CD4-positive, alpha-beta T cell treated with Interleukin-6 for 4 hours (primary cell): ENCODE results near the gene AKAP1.

Experiments used
- DNase-seq: peaks from one replicate; pipeline ENCODE4 v3.0.0-alpha.2; 2020; ENCODE audit warnings: mixed read lengths

The AKAP1 gene

DNA sequence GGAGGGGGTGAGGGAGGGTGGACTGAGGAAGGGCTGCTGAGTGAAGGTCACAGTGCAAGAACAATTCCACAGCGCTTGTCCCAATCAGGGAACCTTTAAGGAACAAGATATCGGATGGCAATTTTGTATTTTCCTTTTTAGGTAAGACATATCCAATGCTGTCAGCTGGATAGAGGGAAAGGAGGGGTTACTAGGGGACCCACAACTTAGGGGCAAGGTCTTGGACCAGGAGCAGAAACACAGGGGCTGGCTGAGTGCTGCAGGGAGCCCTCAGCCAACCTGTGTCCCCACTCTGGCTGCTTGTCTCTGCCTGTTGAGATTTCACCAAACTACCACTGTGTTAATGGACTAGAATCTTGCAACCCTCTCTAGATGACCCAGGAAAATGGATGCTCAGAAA, 47.6 kb downstream of the AKAP1 start:
- no peak for DNase-seq

DNA sequence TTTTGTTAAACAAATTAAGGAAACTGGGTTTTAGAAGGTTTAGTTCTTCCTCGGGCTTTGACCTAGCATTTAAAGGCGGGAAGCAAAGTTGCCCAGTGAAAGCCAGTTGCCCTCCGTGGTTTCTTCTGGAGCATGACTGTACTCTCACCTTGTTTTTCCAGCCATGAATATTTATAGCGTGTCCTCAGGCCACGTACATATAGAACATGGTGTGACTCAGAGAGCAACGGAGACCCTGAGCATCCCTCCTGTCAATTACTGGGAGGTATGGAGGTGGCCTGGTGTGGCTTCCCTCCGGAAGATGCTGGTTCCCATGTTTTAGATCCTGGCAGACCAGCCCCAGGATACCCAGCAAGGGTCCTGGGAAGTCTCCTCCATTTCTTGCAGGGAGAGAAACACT, 48.4 kb downstream of the AKAP1 start:
- no peak for DNase-seq

DNA sequence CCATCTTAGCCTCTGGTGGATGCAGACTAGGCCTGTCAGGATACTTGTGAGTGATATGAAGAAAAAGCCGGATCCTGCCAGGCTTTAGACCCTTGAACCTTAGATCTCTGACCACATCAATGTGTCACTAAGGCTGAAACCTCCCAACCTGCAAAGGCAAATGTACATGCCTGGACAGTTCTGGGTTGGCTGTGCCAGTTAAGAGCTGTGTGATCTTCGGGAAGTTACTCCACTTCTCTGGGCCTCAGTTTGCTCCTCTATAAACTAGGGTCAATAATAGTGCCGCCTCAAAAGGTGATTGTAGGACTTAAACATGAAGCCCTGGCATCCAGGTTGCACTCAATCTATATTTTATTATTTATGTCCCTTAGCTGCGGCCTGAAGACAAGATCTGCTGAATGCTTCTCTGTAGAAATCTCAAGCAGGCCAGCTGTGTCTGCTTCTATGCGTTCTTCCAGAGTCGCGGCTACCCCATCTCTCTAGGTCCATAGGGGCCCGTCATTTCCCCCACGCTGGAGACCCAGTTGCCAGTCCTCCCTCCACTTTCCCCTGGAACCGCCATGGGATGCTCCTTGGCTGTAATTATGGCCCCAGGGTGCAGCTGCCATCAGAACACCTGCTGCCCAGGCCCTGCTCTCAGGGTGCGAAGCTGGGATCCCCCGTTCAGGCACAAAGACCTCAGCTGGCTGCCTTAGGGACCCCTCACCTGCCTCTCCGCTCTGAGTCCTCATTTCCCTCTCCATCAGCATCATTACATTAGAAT, 50.2 kb downstream of the AKAP1 start:
- no peak for DNase-seq

DNA sequence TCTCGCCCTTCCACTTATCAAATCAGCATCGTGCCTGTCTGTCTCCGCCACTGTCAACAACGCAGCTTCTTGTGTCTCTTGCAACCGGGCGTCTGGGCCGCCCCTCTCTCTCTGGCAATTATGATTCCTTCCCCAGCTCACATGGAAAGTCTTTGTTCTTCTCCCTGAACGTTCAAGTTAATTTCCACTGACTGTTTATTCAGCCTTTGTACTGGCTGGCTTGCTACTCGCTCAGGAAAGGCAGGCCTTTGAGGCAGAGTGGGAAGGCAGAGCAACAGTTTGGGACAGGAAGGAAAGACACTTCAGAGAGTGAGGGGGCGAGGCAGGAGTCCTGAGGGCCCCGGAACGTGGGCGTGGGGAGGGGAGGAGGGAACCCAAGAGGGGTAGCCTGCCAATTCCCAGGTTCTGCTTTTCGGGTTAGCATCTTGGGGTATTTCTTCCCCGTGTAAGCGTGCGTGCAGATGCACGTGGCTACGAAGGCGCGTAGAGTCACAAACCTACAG, 50.8 kb downstream of the AKAP1 start:
- no peak for DNase-seq

DNA sequence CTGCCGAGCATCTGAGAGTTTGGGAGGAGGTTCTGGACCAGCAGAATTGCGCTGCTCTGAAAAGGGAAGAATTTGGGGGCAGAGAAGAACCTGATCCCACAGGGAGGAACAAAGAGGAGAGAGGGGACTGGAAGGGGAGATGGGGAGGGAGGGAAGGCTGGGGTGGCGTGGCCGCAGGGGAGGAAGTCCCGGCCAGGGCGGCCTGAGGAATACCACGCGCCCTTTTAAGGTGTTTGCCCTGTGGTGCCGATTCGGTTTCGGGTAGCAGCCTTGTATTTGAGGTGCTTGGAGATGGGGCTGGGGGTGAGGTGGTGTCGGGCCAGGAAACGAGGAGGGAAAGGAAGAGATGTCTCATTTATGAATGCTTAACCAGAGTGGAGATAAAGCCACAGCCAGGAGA, 51.3 kb downstream of the AKAP1 start:
- DNase-seq: no peak

DNA sequence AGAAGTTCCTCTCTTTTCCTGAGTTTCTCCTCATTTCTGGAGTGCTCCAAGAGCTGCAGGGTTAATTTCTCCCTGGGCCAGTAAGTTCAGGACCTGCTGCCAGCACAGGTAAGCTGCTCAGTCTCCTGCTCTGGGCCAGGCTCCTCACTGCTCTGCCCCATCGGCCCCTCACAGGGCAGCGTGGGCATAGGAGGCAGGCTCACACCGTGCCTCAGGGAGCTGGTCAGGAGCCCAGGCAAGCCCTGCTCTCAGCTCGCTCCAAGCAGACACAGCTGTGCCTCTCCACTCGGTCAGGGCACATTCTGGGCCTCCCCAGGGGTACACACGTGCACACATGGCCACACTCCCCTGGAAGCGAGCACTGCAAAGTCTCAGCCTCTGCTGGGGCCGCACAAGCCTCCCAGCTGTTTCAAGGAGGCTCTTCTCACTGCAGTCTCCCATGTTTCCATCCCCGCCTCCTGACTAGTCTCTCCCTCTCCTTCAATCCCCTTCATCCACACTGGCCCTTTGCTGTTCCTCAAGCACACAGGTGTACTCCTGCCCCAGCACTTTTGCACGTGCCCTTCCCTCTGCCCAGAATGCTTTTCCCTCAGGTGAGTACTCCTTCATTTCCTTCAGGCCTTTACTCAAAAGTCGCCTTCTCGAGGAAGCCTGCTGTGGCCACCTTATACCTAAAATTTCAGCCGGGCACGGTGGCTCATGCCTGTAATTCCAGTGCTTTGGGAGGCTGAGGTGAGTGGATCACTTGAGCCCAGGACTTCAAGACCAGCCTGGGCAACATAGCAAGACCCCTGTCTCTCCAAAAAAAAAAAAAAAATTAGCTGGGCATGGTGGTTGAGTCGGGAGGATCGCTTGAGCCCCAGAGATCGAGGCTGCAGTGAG, 53.2 kb downstream of the AKAP1 start:
- DNase-seq: no peak

DNA sequence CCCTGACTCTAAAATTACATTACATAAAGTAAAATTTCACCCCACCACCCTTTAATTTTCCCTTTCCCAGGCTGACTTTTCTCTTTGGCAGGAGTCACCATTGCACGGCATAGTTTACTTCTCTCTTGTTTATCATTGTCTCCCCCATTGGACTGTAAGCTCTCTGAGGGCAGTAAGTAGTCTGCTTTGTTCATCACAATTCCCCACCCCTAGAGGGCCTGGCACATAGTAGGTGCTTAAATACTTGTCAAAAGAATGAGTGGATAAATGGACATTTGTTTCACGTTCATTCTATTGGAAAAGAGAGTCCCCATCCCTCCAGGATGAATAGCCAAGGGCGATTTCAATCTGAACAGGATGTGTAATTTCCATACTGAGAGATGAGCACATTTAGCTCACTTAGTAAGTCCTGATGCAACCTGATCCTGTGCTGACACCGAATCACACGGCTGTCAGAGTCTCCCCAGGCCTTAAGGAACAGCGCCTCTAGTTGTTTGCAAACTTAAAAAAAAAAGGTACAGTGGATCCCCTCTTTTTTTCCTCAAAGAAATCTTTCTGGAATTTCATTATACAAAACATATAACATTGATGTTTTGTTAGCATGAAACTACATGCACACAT, 54.0 kb downstream of the AKAP1 start:
- no peak for DNase-seq

DNA sequence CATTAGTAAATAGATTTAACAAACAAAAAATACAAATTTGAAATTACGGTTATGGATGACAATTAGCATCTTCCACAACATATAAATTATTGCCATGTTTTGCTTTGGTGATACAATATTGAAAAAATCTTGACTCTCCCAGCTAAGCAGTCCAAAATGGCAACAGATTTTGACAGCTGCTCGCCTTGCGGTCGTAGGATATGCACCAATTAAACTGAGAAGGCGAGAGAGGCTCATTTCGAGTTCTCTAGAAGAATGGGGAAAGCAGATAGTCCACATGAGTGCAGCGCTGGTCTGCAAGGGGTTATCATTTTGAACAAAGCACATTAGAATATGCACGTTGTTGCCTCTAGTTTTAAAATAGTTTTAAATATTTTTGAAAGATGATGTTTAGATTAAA, 55.3 kb downstream of the AKAP1 start:
- DNase-seq: no peak

DNA sequence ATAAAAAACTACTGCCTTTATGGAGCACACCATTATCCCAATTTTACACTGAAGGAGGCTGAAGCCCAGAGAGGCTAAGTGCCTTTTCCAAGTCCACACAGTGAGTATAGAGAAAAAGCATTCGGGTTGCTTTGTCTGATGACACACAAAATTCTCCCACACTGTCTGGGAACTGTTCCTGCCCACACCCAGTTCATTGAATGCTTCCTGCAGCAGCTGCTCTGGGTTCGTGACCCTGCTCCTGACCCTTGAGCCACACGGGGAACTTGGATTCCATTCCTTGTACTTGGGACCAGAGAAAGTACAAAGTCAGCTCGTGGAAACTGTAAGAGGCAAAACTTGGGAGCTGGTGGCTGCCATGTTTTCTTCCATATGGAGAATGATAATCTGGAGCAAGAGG, 57.9 kb downstream of the AKAP1 start:
- no peak for DNase-seq

DNA sequence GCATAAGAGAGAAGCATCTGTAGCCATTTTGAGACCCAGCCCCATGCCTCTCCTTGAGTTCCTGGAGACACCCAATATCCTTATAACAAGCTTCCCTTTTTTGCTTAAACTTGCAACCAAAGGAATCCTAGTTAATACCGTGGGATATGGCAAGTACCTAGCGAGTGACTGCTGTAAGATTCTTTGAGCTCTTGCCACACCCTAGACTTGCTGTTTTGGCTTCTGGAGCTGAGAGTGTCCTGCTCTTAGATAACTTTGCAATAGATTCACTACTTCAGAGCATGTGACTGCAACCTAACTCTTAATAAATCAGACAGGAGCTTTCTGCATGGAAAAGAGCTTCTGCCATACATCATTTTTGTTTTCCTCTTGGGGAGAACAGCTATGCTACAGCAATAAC, 58.3 kb downstream of the AKAP1 start:
- no peak for DNase-seq

DNA sequence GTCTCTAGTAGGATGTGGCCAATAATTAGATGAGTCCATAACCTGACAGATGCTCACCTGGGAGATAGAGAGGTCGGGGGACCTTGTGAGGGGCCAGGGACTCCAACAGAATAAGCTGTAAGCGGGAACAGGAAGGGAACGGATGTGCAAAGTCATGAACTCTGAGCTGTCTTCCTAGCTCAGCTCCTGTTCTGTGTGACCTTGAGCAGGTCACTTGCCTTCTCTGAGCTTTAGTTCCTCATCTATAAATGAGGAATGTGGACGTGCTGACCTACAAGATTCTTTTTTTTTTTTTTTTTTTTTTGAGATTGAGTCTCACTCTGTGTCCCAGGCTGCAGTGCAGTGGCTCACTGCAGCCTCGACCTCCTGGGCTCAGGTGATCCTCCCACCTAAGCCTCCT, 58.9 kb downstream of the AKAP1 start:
- DNase-seq: no peak

DNA sequence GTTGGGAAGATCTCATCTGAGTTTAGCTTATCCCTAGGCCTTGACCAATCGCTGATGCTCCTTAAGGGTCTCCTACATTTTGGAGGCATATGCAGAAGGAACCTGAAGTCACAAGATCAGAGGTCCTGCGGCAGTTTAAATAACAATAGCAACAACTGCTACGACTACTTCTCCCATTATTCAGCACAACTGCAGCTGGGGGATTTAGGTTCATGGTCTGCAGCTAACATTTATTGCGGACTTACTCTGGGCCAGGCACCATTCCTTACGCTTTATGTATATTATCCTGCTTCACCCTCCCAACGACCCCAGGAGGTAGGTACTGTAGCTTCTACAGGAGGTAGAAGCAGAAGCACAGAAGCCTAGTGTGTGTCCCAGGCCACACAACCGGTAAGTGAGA, 59.5 kb downstream of the AKAP1 start:
- no peak for DNase-seq

DNA sequence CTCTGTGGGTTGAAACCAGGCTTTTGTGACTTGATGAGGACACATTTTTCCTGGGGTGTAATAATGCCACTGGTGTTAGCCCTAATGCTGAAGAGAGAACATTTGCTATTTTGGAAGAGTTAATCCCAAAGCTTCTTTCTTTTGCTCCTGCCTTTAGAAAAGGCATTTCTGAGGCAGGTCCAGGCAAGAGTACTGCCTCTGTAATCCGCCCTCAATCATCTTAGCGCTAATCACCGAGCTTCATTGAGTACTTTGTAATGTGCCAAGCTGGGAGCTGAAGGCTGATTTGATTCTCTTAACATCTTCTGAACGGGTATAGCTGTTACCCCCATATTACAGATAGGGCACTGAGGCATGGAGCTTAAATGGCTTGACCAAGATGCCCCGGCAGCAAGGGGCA, 60.3 kb downstream of the AKAP1 start:
- no peak for DNase-seq

DNA sequence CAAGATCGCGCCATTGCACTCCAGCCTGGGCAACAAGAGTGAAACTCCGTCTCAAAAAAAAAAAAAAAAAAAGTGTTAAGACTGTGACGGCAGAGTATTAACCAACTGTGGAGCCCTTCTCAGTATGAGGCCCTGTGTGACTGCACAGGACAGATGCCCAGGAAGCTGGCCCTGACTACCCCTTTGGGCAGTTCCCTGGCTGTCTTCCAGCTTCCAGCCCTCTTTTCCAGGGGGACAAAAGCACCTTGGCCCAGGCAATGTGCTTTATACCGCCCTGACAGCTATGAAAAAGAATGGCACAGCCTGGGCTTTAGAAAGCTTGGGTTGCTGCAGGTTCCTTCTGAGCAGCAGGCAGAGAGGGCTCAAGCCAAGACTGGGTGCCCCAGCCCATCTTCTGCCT, 61.2 kb downstream of the AKAP1 start:
- no peak for DNase-seq

DNA sequence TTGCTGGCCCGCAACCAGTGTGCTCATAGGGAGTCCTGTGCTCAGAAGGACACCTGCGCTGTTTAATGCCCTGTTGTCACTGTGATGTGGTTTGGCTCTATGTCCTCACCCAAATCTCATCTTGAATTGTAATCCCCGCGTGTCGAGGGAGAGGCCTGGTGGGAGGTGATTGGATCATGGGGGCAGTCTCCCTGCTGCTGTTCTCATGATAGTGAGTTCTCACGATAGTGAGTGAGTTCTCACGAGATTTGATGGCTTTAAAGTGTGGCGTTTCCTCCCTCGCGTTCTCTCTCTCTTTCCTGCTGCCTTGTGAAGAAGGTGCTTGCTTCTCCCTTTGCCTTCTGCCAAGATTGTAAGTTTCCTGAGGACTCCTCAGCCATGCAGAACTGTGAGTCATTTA, 66.8 kb downstream of the AKAP1 start:
- DNase-seq: no peak

DNA sequence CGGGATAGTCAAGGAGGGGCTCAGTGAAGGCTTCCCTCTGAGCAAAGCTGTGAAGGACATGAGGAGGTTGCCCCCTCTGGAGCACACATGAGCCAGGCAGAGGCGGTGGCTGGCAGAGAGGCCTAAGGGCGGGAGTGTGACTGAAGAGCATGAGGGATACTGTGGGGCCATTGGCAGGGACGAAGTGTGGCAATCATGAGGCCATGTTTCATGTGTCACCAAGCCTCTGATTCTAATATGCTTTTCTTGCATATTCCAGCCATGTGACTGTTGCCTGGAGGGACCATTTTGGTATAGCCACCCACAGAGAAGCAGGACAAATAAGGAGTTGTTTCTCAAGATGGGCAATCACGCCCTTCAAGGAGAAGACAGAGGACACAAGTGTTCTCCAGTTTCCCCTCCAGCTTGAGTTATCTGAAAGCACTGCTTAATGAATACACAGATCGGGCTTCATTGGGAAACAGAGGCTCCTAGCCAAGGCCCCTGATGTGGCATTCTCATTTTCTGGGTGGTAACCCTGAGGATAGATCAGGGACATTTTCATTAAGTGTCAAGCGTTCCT, 68.0 kb downstream of the AKAP1 start:
- DNase-seq: no peak

DNA sequence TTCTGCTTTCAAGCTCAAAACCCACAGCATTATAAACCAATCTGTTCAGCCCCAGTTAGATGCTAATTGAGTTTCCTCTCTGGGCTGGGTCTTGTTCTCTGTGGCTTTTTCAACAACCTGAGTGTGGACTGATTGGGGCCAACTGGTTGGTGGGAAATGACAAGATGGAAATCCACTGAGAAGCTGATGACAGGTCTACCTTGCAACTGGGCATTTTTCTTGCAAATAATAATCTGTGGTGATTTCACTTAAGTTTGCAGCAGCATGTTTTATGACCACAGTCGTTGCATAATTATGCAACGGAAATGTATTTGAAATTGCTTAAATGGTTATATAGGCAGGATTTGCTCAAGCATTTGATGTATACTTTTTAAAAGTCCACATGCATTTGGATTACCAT, 69.9 kb downstream of the AKAP1 start:
- DNase-seq: no peak

DNA sequence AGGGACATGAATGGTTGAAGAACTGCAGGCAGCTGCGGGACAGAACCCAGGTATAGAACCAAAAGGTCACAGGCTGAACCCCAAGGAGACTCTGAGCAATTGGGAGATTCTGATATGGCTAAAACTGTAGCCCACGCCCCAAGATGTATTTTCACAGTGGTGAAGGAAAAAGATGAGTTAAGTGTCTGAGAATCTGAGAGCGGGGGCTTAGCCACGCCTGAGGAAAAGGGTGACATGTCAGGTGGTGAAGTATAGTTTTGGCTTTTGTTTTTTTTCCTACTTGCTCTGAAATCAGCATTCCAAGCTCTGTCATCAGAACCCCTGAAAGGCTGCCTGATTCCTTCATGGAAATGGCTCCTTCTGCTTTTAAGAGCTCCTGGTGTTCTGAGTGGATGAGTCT, 73.3 kb downstream of the AKAP1 start:
- DNase-seq: no peak

DNA sequence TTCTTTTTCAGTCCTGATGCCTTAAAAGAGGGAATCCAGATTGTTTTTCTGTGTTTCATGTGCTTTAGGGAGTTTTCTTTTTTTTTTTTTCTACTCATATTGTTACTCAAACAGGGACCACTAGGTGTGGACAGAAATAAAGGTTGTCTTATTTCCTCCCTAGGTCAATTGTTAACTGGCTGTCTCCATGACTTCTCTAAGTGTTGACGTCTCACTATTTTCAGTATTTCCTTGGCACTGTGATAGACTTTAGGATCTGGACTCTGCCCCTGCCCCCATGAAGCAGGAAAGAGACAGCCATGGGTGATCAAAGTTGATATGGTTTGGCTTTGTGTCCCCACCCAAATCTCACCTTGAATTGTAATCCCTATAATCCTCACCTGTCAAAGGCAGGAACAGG, 73.7 kb downstream of the AKAP1 start:
- DNase-seq: no peak

DNA sequence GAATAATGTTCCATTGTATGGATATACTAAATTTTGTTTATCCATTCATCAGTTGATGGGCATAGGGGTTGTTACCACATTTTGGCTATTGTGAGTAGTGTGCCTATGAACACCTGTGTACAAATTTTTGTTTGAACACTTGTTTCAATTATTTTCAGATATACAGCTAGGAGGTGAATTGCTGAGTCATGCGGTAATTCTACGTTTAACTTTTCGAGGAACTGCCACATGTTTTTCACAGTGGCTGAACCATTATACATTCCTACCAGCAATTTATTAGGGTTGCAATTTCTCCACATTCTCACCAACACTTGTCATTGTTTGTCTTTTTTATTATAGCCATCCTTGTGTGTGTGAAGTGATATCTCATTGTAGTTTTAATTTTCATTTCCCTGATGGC, 75.6 kb downstream of the AKAP1 start:
- no peak for DNase-seq

DNA sequence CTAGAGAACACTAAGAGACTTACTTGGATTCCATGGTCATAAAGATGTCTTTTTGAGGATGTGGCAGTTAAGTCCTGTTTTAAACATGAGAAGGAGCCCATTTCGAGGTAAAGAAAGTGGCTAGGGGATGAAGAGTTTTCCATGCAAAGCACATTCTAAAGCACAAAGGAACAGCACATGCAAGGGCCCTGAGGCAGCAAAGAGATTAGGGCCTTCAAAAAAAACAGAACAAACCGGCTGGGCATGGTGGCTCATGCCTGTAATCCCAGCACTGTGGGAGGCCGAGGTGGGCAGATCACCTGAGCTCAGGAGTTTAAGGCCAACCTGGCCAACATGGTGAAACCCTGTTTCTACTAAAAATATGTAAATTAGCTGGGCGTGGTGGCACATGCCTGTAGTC, 79.8 kb downstream of the AKAP1 start:
- DNase-seq: no peak

DNA sequence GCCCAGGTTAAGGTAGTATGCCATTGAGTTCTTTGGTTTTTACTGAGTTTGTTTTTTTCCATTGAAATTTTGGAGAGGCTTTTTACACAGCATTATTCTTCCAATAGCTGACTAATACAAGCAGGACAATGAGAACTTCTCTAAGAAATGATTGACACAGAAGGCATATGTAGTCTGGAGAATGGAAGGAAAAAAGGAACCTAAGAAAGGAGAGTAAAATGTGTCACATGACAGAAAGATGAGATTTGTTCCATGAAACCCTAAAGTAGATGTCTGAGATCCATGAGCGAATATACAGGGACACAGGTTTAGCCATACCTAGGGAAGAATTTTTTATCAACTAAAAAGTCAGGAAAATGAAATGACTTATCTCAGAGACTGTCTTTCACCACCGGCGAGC, 80.7 kb downstream of the AKAP1 start:
- no peak for DNase-seq

DNA sequence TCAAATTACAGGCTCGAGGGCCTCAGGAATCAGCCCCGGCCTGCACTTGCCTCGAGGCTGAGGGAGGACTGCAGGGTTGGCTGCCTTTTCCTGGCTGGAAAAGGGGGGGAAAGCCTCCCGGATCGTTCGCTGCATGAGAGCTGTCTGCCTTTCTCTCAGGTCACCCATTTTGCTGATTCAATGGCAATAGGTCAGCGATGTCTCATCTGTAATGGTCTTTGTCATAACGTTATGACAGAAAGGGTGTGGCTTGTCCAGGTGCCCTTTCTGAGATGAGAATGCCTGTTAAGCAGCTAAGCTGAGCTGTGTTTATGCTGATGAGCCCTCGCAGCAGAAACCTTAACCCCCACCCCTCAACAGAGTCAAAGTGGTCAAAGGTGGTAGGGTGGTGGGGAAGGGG, 81.8 kb downstream of the AKAP1 start:
- DNase-seq: no peak

DNA sequence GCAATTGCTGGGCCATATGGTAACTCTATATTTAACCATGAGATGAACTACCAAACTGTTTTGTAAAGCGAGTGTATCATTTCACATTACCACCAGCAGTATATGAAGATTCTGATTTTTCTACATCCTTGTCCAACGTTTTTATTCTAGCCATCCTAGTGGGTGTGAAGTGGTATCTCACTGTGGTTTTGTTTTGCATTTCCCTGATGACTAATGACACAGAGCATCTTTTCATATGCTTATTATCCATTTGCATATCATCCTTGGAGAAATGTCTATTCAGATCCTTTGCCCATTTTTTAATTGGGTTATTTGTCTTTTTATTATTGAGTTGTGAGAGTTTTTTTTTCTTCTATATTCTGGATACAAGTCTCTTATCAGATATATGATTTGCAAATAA, 83.6 kb downstream of the AKAP1 start:
- DNase-seq: no peak
